K562 (cell line): ENCODE measurements around the gene PPP1R3E. TPM values are rescaled to one million over a fixed set of nuclear protein-coding genes. Genes with fewer than 3 reads are reported as not detected.

Source experiments
- AFF4 ChIP-seq: sonication (generic); formaldehyde crosslinking; IDR thresholded peaks from 2 replicates; pipeline ENCODE4 v1.8.0; 2023; ENCODE audit warnings: mild to moderate bottlenecking, missing genetic modification reagents
- BHLHE40 ChIP-seq: IDR thresholded peaks from 2 replicates; pipeline ENCODE4 v1.6.1; 2011; ENCODE audit warnings: low read length, improper control_type of control experiment
- HOXB6 ChIP-seq: fragments of 250-450 bp; sonication (Bioruptor Pico); IDR thresholded peaks from 2 replicates; pipeline ENCODE4 v1.5.1; 2022; ENCODE audit warnings: mild to moderate bottlenecking, borderline replicate concordance
- MGA ChIP-seq: fragments of 450-650 bp; IDR thresholded peaks from 2 replicates; pipeline ENCODE4 v1.6.1; 2016; ENCODE audit warnings: mild to moderate bottlenecking, moderate library complexity
- MTF1 ChIP-seq: fragments of 250-450 bp; sonication (Bioruptor Pico); IDR thresholded peaks from 2 replicates; pipeline ENCODE4 v1.9.0; 2021; ENCODE audit warnings: moderate library complexity, mild to moderate bottlenecking, inconsistent platforms, borderline replicate concordance
- NR2C2 ChIP-seq, 2 experiments: fragments of 200-800 bp in 1 of 2; sonication (Bioruptor generic) in 1 of 2; sonication (generic) in 1 of 2; formaldehyde crosslinking in 1 of 2; IDR thresholded peaks; 2 replicates each; pipeline versions ENCODE4 v1.6.1 to v1.8.0; 2016 to 2022; ENCODE audit warnings: mild to moderate bottlenecking in 1 of 2, missing compliant biosample characterization in 1 of 2, missing genetic modification characterization in 1 of 2, missing genetic modification reagents in 1 of 2
- RBBP5 ChIP-seq: fragments of 200-600 bp; sonication (generic); IDR thresholded peaks from 2 replicates; pipeline ENCODE4 v1.6.1; 2012; ENCODE audit warnings: borderline replicate concordance, mild to moderate bottlenecking, low read length, control low read depth, inconsistent platforms; ENCODE audit not compliant: insufficient read depth, poor library complexity, severe bottlenecking
- RFX1 ChIP-seq: fragments of 450-650 bp; IDR thresholded peaks from 2 replicates; pipeline ENCODE4 v1.6.1; 2016; ENCODE audit warnings: mild to moderate bottlenecking, moderate library complexity
- SRSF3 ChIP-seq: fragments of 200-400 bp; formaldehyde crosslinking; IDR thresholded peaks from 2 replicates; pipeline ENCODE4 v1.6.1; 2016; ENCODE audit warnings: mild to moderate bottlenecking, low read length, moderate library complexity; ENCODE audit not compliant: insufficient read depth
- ZSCAN32 ChIP-seq: fragments of 450-650 bp; formaldehyde crosslinking; IDR thresholded peaks from 2 replicates; pipeline ENCODE4 v1.4.0; 2020; ENCODE audit warnings: mild to moderate bottlenecking, moderate library complexity
- polyA plus RNA-seq, 8 experiments: library from polyadenylated mRNA; depleted of rRNA in 4 of 8; stranded (reverse) in 5 of 8; unstranded in 3 of 8; fragments of >200 nt; fragmentation: Nextera tagmentation in 2 of 8; fragmentation: Illumina TruSeq in 1 of 8; extraction: Ambion mirVana in 2 of 8; extraction: Trizol in 1 of 8; gene quantifications; 2 replicates each; pipeline versions ENCODE4 v1.2.1 to v1.2.3, GENCODE V29; 2011 to 2014; ENCODE audit warnings: inconsistent platforms in 1 of 8, missing spikeins in 1 of 8
- total RNA-seq, 7 experiments: library from RNA; depleted of rRNA in 6 of 7; stranded (reverse); fragments of >200 nt in 6 of 7; fragmentation: Illumina TruSeq in 2 of 7; extraction: Trizol in 2 of 7; gene quantifications; 2 replicates each; pipeline versions ENCODE4 v1.2.1 to v1.2.3, GENCODE V29; 2011 to 2021; ENCODE audit warnings: low replicate concordance in 1 of 7

PPP1R3E gene
- total and polyA plus RNA-seq, 9 of the 15 experiments (the other 6 are each of a cell fraction or from before 2014, with no cell fraction given) = 3.2 to 18.4 (median 7.6) TPM

GRCh38 chr14:23320584-23321571 is 18.2 kb upstream of the PPP1R3E start, which contains the start of gene PABPN1 (continued):
- peak; percentile 81 for TF ChIP-seq MGA
- TF ChIP-seq MTF1 (CRISPR knock-in tag) = no peak
- no peak for TF ChIP-seq SRSF3
- TF ChIP-seq RBBP5 = no peak
- TF ChIP-seq NR2C2 (CRISPR knock-in tag; IDR thresholded peaks at IDR 0.05) = peak; percentile 94
- peak; percentile 99 for TF ChIP-seq NR2C2 (tag; IDR thresholded peaks at IDR 0.05)
- peak; percentile 85 for TF ChIP-seq RFX1
- TF ChIP-seq BHLHE40 = peak; percentile 58
- no peak for TF ChIP-seq HOXB6 (CRISPR knock-in tag)
- TF ChIP-seq ZSCAN32 (CRISPR knock-in tag) = no peak
- peak; percentile 87 for TF ChIP-seq AFF4 (CRISPR knock-in tag)
